Measurements from ENCODE around the gene SREK1IP1.
A peak's percentile ranks its signal among the peaks of the same experiment; 100 is the strongest.

The SREK1IP1 gene

GRCh38 chr5:64768358-64769312 lies at the start of gene SREK1IP1, which contains the start of gene CWC27:
SREK1IP1 (minus strand) TSS chr5:64768691; CDS start chr5:64768517, 174 bp downstream.
CWC27 (plus strand) TSS chr5:64768930; CDS start chr5:64769147, 217 bp downstream.
- DNase-seq = peak; percentile 90 to 96

GRCh38 chr5:64818245-64818644 lies 49.8 kb upstream of the SREK1IP1 start:
- no peak for DNase-seq

DNA sequence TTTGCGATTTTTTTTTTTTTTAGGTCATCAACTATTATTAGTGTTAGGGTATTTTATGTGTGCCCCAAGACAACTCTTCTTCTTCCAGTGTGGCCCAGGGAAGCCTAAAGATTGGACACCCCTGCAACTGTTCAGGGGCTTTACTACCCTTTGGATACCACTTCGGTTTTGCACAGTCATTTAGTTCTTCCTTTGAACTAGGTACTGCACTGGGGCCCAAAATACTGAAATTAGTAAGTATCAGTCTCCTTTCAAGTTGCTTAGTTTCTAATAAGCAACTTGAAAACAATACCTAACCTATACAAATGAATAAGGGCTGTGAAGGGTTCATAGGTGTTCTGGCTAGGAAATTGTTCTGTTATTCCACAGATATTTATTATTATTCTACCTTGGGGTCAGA lies 45.6 kb upstream of the SREK1IP1 start:
- DNase-seq = no peak

DNA sequence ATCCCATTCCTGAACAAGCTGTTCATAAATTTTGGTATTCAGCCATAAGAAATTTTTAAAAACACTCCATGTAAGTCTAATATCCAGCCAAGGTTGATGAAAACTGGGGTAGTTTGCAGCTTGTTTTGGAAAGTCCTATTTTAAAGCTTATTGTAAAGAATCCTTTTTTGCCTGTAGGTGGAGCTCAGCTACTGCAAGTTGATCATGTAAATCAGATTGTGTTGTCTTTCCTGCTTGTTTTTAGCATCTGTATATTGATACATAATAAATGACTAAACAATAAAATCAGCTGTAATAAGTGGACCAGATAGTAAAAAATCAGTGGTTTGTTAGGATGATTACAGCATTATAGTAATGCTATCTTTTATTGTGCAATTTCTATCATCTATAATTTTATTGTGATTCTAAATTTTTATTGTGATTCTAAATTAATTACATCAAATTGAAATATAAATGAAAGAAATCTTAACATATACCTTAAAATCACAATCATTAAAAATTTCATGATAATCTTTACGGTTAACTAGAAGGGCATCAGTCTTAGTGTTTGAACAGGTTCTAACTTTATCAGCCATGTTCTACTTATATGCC lies 42.7 kb upstream of the SREK1IP1 start:
- DNase-seq = peak in 1 of 2 experiments; percentile 76

GRCh38 chr5:64807520-64807919 lies 39.0 kb upstream of the SREK1IP1 start:
- DNase-seq = no peak

GRCh38 chr5:64806537-64806936 lies 38.0 kb upstream of the SREK1IP1 start:
- DNase-seq = no peak

- no peak for DNase-seq
Observed at GRCh38 chr5:64800926-64801325, 32.4 kb upstream of the SREK1IP1 start.

DNA sequence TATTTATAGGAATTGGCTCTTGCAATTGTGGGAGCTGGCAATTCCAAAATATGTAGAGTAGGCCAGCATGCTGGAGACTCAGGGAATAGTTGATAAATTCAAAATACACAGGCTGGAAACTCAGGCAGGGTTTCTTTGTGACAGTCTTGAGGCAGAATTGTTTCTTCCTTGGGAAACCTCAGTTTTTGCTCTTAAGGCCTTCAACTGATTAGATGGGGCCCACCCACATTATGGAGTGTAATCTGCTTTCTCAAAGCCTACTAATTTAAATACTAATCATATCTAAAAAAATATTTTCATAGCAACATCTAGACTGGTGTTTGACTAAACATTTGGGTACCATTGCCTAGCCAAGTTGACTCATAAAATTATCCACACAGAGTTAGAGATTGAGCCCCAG lies 27.8 kb upstream of the SREK1IP1 start:
- no peak for DNase-seq

DNA sequence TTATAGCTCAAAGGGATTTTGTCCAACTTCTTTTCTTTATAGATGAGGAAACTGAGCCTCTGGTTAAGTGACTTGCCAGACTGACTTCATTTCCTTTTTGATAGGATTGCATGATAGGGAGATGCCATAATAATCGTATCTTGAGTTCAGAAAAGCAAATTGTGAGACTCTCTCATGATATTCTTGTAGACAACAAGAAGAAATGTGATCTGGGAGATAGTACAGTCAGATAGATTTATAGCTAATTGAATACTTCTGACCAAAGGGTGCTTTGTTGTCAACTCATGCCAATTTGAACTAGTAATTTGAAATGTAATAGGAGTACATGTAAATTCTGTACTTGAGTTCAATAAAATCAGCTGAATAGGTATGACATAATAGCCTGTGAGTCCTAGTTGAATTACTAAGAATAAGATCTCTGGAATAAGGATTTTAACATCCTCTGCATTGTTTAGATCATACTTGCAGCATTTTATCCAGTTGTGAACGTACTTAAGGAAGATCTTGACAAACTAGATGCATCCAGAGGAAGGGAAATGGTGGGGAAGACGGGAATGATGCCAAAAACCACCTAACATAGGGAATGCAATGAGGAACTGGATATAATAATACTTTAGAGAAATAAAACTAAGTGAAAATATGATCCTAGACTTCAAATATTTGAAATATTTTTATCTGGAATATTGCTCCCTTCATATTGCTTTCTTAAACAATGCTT lies 25.7 kb upstream of the SREK1IP1 start:
- DNase-seq = no peak

- DNase-seq = no peak
Observed at GRCh38 chr5:64792469-64792868, 24.0 kb upstream of the SREK1IP1 start.

GRCh38 chr5:64790210-64790609 lies 21.7 kb upstream of the SREK1IP1 start:
- DNase-seq = no peak

DNA sequence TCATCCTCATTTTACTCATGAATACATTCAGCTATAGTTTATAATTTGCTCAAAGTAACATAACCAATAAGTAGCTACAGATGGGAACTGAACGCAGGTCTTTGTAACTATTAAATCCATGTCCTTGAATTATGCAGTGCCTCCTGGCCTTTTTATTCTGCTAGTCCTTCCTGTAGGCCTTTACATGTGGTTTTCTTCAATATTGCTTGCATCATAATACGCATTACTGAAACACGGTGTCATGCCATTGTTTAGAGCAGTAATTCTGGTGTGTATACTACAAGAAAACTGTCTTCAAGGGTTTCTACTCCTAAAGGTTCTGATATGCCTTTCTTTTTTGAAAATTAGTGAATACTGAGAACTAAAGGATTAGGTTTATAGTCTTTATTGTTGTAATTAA lies 21.0 kb upstream of the SREK1IP1 start:
- DNase-seq = no peak

DNA sequence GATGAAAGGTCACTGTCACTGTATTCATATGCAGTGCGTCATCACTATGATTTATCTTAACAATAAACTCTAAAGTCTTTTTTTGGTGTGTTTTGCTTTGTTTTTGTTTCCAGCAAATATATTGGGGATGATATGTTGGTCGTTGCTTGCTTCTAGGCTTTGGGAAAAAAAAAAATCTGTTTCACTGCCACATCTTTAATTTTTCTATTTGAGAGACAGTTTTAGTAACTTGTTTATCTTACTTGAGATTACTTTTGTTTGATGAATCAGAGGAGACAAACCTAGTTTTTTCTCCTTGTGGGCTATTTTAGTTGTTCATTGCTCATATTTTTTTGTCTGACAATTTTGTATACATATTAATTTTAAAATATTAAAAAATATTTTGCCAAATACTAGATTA lies 19.7 kb upstream of the SREK1IP1 start:
- no peak for DNase-seq

GRCh38 chr5:64786372-64786771 lies 17.9 kb upstream of the SREK1IP1 start:
- no peak for DNase-seq

DNA sequence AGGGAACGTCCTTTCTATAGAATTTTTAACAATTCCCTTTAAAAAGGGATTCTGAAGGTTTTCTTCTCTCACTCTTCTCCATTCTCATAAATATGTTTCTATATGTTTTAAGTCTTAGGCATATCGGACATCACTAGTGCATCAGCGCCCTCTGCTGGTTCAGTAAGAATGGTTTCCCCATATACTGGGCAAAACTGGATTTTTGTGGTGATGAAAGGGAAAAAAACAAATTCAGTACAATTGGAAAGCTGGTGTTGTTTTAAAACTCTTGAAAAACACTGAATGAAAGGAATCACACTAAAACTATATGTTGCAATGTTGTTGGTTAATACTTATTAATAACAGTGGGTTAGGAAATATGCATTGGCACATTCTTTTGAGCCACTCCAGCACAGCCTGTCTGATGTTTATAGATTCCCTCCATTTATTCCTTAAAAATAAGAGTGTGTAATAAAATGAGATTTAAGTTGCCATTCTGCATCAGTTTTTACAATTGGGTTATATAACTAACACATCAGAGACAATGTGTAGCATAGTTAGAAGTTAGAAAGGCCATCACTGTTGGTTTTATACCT lies 16.0 kb upstream of the SREK1IP1 start:
- DNase-seq = peak in 1 of 2 experiments; percentile 77

DNA sequence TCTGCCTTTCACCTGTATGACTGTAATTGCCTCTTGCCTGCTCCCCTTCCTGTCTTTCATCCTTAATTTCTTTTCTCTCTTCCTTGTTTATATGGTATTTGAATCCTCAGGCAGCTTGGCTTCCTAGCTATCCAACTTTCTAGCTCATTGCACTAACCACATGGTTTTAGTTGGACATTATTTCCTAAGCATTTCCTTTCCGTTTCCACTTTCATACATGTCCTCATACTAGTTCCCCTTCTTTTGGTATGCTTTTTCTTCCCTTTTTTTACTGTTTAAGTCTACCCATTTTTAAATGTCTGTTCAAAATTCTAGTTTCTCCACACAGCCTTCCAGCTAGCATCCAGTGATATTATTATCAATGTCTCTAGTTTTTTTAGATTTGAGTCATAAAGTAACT lies 6.8 kb upstream of the SREK1IP1 start:
- no peak for DNase-seq

DNA sequence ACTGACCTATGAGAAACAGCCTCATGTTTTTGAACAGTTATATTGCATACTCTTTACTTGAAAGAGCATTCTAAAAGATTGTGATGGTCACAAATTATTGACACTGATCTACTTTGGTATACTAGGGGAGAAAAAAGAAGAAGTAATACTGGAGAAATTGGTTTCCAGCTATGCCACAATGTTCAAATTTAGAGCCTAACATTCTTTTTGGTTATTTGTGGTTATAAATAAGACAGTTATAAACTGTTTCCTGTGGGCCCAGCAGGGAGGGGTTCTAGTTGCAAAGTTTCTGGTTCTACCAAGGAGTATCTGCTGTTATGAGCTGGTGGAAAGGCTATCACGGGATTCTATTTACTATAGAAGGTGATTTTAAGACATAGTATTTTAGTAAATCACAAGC lies 5.0 kb upstream of the SREK1IP1 start:
- DNase-seq = no peak

DNA sequence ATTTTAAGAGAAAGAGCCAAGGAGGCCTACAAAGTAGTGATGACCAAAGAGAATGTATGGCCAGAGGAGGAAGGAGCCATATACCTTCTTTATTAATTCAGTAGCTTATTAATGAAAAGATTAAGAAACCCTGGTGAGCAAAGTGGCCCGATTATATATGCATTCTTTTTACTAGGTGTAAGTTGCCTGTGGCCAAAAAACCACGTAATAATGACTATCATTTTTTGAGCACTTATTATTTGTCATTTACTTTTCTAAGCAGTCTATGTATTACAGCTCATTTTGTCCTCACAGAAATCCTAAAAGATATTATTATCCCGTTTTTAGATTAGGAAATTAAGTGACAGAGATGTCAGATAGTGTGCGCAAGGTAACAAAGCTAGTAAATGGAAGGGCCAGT lies 3.2 kb upstream of the SREK1IP1 start:
- no peak for DNase-seq

- no peak for DNase-seq
Observed at GRCh38 chr5:64769855-64770254, 1.4 kb upstream of the SREK1IP1 start.

DNA sequence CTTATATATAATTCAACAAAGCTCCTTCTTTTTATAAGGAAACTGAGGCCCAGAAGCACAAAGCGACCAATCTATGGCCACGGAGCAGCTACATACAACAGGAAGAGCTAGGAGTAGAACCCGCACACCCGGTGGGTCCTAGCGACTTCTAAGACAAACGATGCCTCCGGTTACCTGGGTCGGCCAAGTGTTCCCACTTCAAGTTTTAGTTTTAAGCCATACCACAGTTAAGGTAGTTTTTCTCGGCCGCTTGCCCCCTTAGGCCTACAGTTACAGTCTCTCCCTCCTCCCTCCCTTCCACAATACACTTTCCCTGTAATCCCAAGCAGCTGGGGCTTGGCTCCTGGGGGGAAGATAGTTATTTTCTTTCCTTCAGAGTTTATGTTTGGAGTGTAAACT lies 533 bp downstream of the SREK1IP1 start:
- peak in 1 of 2 experiments; percentile 49 for DNase-seq

DNA sequence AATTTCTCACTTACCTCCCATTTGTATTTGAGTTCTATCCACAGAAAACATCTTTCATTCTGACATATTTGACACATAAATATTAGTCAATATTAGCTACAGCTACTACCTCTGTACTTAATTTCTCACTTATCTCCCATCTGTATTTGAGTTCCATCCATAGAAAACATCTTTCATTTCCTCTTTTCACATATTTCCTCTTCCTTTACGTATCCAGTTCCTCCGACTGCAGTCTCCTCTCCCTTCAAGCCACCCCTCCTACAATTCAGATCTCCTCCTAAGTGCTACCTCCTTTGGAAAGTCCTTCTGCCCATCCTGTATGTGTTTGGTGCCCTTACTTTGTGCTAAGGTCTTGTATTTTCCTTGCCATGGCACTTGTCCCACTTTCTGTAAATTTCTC lies 1.6 kb downstream of the SREK1IP1 start:
- DNase-seq = no peak

DNA sequence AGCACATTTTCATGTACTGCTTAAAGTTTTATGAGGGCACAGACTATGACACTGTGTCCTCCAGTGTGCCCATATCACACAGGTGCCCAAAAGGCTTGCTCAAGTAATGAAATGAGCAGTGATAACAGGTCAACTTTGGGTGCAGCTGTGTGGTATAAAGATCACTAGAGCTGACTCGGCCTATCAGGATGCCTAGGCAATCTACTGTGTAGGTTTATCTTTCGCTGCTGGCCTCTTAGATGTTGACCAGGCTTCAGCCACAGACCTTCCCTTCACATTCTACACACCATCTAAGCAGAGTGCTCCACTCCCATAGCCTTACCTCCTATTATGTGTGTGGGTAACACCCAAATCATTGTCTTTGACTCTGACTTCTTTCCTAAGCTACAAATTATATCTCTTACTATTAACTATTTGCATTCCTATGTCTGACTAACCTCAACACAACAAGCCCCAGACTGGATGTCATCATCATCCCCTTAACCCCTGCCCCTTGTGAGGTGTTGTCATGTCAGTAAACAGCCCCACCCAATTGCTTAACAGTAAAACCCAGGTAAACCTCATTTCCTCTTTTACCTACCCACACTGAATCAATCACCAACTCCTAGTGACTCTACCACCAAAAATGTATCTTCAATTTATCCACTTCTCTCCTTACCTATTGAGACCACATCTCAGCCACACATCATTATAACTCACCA lies 2.5 kb downstream of the SREK1IP1 start:
- DNase-seq = no peak
